Mucosa of stomach (tissue), 1 donor: ENCODE data around the gene ZNF541.

Experiments
- H3K27me3 ChIP-seq: one replicate; pipeline ENCODE4 v1.7.0; 2013; ENCODE audit warnings: mild to moderate bottlenecking, low read length; ENCODE audit not compliant: control insufficient read depth, insufficient read depth
- H3K36me3 ChIP-seq: one replicate; pipeline ENCODE4 v1.7.0; 2013; ENCODE audit warnings: low read length; ENCODE audit not compliant: control insufficient read depth, insufficient read depth
- H3K4me1 ChIP-seq: one replicate; pipeline ENCODE4 v1.7.0; 2013; ENCODE audit warnings: mild to moderate bottlenecking, low read length; ENCODE audit not compliant: control insufficient read depth, insufficient read depth
- H3K4me3 ChIP-seq: one replicate; pipeline ENCODE4 v1.7.0; 2013; ENCODE audit warnings: low read length
- H3K9ac ChIP-seq: one replicate; pipeline ENCODE4 v1.7.0; 2013; ENCODE audit warnings: mild to moderate bottlenecking, low read length, moderate library complexity
- H3K9me3 ChIP-seq: one replicate; pipeline ENCODE4 v1.7.0; 2013; ENCODE audit warnings: mild to moderate bottlenecking, low read length, moderate library complexity; ENCODE audit not compliant: control insufficient read depth
- donor health status: Pancreatic carcinoma.

Gene ZNF541

DNA sequence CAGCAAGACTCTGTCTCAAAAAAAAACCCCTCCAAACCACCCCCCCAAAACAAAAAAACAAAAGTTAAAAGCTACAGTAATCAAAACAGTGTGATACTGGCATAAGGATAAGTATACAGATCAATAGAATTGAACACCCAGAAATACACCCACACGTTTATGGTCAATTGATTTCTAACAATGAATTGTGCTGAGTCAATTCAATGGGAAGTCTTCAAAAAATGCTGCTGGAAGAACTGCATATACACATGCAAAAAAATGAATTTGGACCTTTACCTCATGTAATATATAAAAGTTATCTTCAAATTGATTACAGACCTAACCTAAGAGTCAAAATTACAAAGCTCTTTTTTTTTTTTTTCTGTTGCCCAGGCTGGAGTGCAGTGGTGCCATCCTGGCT, 38.3 kb downstream of the ZNF541 start:
- Histone ChIP-seq H3K4me1 (peaks cover 6% of the 10 kb centered on the region), H3K27me3 (no peaks in the 10 kb centered on the region), H3K36me3 (no peaks in the 10 kb centered on the region), H3K9ac (no peak overlapping the region), H3K9me3 (no peaks in the 10 kb centered on the region), H3K4me3 (no peak overlapping the region)

DNA sequence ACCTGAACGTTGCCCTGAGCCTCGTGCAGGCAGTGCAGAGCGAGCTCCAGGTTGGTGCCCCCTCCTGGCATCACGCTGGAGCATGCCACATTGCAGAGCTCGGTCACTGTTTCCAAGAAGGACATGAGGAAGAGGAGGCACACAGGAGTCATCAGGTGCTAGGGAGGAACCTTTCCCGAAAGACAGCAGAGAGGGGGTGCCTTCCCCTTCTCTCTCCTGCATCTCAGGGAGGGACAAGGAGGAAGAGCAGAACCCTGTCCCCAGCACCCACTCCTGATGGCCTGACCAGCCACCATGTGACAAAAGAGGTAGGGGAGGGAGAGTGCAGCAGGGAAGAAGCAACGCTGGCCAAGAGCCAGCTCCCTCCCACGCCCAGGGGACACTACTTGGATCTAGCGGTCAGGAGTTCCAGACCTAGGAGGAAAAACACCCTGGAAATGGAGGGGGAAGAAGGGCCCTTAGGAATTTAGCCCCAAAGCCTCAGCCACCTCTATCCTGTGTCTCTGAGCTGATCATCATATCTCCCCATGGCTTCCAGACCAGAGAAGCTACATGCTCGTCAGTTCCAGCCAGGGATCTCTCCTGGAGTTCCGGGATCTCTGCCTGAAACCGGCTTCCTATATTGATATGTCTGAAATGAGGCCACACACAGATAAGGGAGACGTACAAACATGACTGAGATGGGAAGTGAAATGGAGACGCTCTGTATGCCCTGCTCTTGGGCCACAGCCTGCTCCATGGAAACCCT, 41.1 kb downstream of the ZNF541 start:
- Histone ChIP-seq H3K9me3 (no peaks in the 10 kb centered on the region), H3K4me3 (no peak overlapping the region), H3K4me1 (peaks cover 6% of the 10 kb centered on the region), H3K9ac (peak overlapping the region; percentile 22), H3K36me3 (no peaks in the 10 kb centered on the region), H3K27me3 (no peaks in the 10 kb centered on the region)

- no peaks in the 10 kb centered on the region for H3K9me3 ChIP-seq
- H3K9ac ChIP-seq, result no peak overlapping the region
- H3K4me3 ChIP-seq, result no peak overlapping the region
- no peaks in the 10 kb centered on the region for H3K36me3 ChIP-seq
- no peaks in the 10 kb centered on the region for H3K27me3 ChIP-seq
- H3K4me1 ChIP-seq, result peaks cover 6% of the 10 kb centered on the region
Observed at GRCh38 chr19:47529018-47529742, 43.8 kb downstream of the ZNF541 start.

DNA sequence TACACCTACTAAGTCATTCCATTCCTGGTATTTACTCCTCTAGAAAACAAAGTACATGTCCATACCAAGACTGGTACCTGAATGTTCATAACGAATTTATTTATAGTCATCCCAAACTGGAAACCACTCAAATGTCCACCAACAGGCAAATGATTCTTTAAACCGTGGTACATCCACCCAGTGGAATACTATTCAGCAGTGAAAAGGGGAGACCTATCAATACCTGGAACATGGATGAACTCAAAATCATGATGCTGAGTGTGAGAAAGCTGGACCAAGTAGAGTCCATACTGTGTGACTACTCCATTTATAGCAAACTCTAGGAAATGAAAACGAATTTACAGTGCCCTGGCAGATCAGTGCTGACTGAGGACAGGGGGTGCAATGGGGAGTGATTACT, 46.1 kb downstream of the ZNF541 start:
- Histone ChIP-seq H3K9ac (no peak overlapping the region), H3K27me3 (no peaks in the 10 kb centered on the region), H3K4me1 (peaks cover 9% of the 10 kb centered on the region), H3K4me3 (no peak overlapping the region), H3K9me3 (no peaks in the 10 kb centered on the region), H3K36me3 (no peaks in the 10 kb centered on the region)

- no peaks in the 10 kb centered on the region for H3K9me3 ChIP-seq
- peaks cover 4% of the 10 kb centered on the region for H3K27me3 ChIP-seq
- peaks cover 6% of the 10 kb centered on the region for H3K4me1 ChIP-seq
- H3K4me3 ChIP-seq, result no peak overlapping the region
- H3K36me3 ChIP-seq, result no peaks in the 10 kb centered on the region
- no peak overlapping the region for H3K9ac ChIP-seq
Observed at GRCh38 chr19:47523473-47523872, 49.5 kb downstream of the ZNF541 start.
